Non-pigmented ciliary epithelial cell (primary cell): ENCODE data around the gene OR5AR1.
A peak's percentile ranks its signal among the peaks of the same experiment; 100 is the strongest.
"Not testable (repeated sequence)": the region's sequence is repeated elsewhere in the genome, so short reads cannot be mapped to it uniquely, and the experiment has no call there.

ENCODE experiments used
- DNase-seq: peaks from one replicate; pipeline ENCODE4 v3.0.0-alpha.2; 2010; ENCODE audit warnings: low read depth

Gene OR5AR1

GRCh38 chr11:56663386-56663785 is at the start of gene OR5AR1:
TSS of gene OR5AR1 (plus strand) at chr11:56663686. CDS start at chr11:56663686, 0 bp downstream.
- DNase-seq: no peak

- peak; percentile 1 for DNase-seq
Measured at GRCh38 chr11:56624661-56625110, 38.8 kb upstream of the OR5AR1 start.

- no peak for DNase-seq
Measured at GRCh38 chr11:56625946-56626345, 37.5 kb upstream of the OR5AR1 start.

- DNase-seq: no peak
Measured at GRCh38 chr11:56632329-56632728, 31.2 kb upstream of the OR5AR1 start.

GRCh38 chr11:56636861-56637260 is 26.6 kb upstream of the OR5AR1 start:
- DNase-seq: no peak

GRCh38 chr11:56637500-56637899 is 26.0 kb upstream of the OR5AR1 start:
- DNase-seq: no peak

- DNase-seq: no peak
Measured at GRCh38 chr11:56642339-56642738, 21.1 kb upstream of the OR5AR1 start, which contains the start of gene OR5AP2. TSS of gene OR5AP2 (minus strand) at chr11:56642439. CDS start at chr11:56642439, 0 bp downstream.

- no peak for DNase-seq
Measured at GRCh38 chr11:56659755-56660154, 3.7 kb upstream of the OR5AR1 start.

- no peak for DNase-seq
Measured at GRCh38 chr11:56670984-56671383, 7.5 kb downstream of the OR5AR1 start.

GRCh38 chr11:56688554-56689100 is 25.1 kb downstream of the OR5AR1 start:
- no peak for DNase-seq

GRCh38 chr11:56691179-56691578 is 27.7 kb downstream of the OR5AR1 start:
- DNase-seq: not testable (repeated sequence)

- DNase-seq: no peak
Measured at GRCh38 chr11:56693428-56693827, 29.9 kb downstream of the OR5AR1 start.

- no peak for DNase-seq
Measured at GRCh38 chr11:56698795-56699194, 35.3 kb downstream of the OR5AR1 start, which contains the start of gene OR9G1. TSS of gene OR9G1 (plus strand) at chr11:56699095. CDS start at chr11:56700388, 1,293 bp downstream.

- DNase-seq: no peak
Measured at GRCh38 chr11:56700242-56700913, 36.9 kb downstream of the OR5AR1 start.

GRCh38 chr11:56700914-56701485 is 37.5 kb downstream of the OR5AR1 start:
- DNase-seq: no peak

GRCh38 chr11:56705784-56706396 is 42.4 kb downstream of the OR5AR1 start:
- DNase-seq: no peak

GRCh38 chr11:56706486-56706885 is 43.0 kb downstream of the OR5AR1 start:
- DNase-seq: no peak

- no peak for DNase-seq
Measured at GRCh38 chr11:56714206-56714605, 50.7 kb downstream of the OR5AR1 start.
